GM19239 (cell line): ENCODE results near the gene COX6B2.

Experiments used
- DNase-seq: peaks from one replicate; pipeline ENCODE4 v3.0.0; 2011; ENCODE audit warnings: low spot score; ENCODE audit not compliant: insufficient read length
- FAIRE-seq: peaks from 2 replicates; lab custom pipeline; 2011; peaks lifted over from hg19 to GRCh38; lab: Jason Lieb, UNC

The COX6B2 gene

GRCh38 chr19:55384131-55384919 lies 29.8 kb upstream of the COX6B2 start, which contains the start of gene TMEM238:
TMEM238 (minus strand) TSS chr19:55384292; CDS start chr19:55384259, 33 bp downstream.
- FAIRE-seq = no peak
- no peak for DNase-seq

DNA sequence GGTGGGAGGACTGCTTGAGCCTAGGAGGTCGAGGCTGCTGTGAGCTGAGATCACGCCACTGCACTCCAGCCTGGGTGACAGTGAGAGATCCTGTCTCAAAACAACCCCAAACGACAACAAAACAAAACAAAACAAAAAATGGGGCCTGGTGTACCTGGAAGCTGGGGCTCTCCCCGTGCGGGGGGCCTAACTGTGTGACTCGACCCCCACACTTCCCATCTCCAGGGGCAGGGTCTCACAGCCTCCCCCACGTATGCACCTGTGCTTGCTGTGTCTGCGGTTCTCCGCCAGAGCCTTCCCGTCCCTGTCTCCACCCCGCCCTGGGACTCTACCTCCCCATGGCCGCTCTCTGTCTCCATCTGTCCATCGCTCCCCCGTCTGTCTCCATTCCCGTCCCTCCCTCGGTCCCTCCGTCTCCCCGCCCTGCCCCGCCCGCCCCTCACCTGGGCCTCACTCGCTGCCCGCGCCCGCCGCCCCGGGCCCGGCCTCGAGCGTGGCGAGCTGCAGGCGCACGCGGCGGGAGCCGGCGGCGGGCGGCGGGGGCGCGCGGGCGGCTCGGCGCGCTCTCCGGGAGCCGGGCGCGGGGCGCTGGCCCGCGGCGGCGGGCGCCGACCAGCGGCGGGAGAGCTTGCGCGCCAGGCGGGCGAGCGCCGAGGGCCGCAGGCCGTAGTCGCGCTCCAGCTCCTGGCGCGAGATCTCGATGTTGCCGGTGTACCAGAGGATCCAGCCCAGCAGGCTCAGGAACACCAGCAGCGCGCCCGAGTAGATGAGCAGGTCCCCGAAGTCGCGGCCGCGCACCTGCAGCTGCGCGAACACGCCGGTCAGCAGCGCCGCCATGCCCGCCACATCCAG lies 29.0 kb upstream of the COX6B2 start:
- FAIRE-seq (no peak), DNase-seq (peak; percentile 87)

DNA sequence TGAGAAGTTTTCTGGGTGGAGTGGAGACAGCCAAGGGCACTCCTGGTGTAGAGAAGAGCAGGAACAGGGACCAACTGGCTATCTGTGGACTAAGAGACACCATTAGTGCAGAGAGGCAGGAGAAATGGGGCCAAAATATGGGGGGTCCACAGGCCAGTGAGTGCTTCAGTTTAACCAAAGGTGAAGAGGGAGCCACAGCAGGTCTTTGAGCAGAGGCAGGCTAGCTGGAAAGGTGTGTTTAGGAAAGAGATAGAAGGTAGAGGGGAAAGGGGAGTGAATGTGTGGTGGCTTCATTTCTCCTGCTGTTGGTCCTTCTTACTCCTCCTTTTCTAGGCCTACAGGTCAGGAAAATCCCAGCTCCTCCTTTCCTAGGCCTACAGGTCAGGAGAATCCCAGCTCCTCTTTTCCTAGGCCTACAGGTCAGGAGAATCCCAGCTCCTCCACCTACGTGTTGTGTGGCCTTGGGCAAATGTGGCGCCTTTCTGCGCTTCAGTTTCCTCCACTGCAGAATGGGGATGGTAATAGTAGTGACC lies 28.1 kb upstream of the COX6B2 start:
- FAIRE-seq (no peak), DNase-seq (no peak)

GRCh38 chr19:55382013-55382412 lies 27.5 kb upstream of the COX6B2 start:
- no peak for FAIRE-seq

GRCh38 chr19:55379174-55379573 lies 24.7 kb upstream of the COX6B2 start:
- DNase-seq = no peak
- FAIRE-seq = no peak

More at GRCh38 chr19:55382013-55382412, 27.5 kb upstream of the COX6B2 start:
- DNase-seq = no peak

GRCh38 chr19:55377356-55378131 lies 23.0 kb upstream of the COX6B2 start:
- FAIRE-seq = no peak
- DNase-seq = no peak

GRCh38 chr19:55376241-55376933 lies 21.9 kb upstream of the COX6B2 start, which contains the start of gene TMEM190:
TMEM190 (plus strand) TSS chr19:55376826; CDS start chr19:55376854, 28 bp downstream.
- FAIRE-seq (no peak), DNase-seq (no peak)

GRCh38 chr19:55373993-55374757 lies 19.7 kb upstream of the COX6B2 start:
- DNase-seq (no peak), FAIRE-seq (no peak)

DNA sequence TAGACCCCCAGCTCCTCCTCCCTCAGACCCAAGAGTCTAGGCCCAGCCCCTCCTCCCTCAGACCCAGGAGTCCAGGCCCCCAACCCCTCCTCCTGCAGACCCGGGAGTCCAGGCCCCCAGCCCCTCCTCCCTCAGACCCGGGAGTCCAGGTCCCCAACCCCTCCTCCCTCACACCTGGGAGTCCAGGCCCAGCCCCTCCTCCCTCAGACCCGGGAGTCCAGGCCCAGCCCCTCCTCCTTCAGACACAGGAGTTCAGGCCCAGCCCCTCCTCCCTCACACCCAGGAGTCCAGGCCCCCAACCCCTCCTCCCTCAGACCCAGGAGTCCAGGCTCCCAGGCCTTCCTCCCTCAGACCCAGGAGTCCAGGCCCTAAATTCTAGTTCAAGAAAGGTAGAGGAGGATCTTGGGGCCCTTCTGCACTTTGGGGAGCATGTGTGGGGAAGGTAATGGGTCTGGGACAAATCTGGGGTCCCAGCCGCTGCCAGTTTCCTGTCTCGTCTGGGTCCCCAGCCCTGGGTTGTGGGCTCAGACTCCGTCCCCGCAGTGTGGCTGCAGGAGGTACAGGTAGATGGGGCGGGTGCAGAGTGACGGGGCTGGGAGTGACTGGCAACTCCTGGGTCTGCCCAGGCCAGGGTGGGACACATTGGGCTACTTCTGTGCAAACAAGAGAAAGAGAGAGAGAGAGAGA lies 18.9 kb upstream of the COX6B2 start:
- FAIRE-seq = no peak
- DNase-seq = no peak

GRCh38 chr19:55372316-55373081 lies 18.0 kb upstream of the COX6B2 start:
- DNase-seq = no peak
- FAIRE-seq = no peak

DNA sequence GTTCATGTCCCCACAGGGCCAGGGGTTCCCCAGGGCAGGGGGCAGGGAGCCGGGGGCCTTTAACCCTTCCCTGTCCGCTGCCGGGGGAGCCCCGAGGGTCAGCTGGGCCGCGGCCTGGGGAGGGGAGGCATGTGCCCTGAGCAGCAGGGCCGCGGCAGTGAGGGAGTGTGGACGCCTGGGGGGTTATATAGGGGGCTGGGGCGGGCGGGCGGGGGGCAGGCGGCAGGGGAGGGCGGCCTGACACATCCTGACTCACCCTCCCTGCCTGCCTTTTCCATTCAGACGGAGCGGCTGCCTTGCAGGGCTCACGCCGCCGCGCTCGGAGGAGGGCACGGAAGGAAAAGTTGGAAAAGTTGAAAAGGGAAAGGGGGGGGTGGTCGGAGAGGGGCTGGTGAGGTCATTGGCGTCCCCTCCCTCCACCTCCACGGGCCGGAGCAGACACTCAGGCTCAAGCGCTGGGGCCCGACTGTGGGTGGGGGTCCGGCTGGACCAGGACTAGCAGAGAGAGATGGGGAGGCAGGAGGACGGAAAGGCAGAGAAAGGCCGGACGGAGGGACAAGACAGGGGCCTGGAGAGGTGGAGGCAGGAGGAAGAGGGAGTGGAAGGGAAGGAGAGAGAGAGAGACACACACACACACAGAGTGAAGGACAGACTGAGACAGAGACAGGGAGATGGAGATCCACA lies 15.9 kb upstream of the COX6B2 start, which contains the start of gene IL11:
TSS of gene IL11 (minus strand) at position 159 of the 684 bp plus-strand sequence. CDS start at position 6, 153 bp downstream.
- no peak for FAIRE-seq
- no peak for DNase-seq

DNA sequence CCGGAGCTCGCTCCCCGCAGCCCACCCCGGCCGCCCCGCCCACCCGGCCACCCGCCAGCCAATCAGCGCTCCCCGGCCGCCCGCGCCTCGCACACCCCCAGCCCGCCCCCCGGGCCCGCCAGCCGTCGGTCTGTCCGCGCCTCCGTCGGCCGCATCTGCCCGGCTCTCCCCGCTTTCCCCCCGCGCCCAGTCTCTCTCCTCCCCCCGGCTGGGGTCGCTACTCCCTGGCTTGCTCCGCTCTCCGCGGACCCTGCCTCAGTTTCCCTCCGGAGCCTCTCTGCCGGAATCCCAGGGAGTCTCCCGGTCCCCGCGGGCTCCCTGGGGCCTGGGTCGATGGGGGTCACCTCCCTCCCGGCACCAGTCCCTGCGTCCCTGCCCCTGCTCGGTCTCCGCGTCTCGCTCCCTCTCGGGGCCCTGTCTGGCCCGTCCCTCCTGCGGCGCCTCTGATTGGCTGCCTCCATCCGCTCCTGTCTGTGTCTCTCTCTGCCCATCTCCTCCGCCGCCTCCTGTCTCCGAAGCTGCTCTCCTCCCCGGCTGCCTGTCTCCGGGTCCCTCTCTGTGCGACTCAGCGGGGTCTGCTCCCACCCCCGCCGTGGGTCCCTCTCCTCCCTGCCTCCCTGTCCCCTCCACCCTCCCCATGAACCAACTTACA lies 15.3 kb upstream of the COX6B2 start:
- FAIRE-seq (no peak), DNase-seq (no peak)

DNA sequence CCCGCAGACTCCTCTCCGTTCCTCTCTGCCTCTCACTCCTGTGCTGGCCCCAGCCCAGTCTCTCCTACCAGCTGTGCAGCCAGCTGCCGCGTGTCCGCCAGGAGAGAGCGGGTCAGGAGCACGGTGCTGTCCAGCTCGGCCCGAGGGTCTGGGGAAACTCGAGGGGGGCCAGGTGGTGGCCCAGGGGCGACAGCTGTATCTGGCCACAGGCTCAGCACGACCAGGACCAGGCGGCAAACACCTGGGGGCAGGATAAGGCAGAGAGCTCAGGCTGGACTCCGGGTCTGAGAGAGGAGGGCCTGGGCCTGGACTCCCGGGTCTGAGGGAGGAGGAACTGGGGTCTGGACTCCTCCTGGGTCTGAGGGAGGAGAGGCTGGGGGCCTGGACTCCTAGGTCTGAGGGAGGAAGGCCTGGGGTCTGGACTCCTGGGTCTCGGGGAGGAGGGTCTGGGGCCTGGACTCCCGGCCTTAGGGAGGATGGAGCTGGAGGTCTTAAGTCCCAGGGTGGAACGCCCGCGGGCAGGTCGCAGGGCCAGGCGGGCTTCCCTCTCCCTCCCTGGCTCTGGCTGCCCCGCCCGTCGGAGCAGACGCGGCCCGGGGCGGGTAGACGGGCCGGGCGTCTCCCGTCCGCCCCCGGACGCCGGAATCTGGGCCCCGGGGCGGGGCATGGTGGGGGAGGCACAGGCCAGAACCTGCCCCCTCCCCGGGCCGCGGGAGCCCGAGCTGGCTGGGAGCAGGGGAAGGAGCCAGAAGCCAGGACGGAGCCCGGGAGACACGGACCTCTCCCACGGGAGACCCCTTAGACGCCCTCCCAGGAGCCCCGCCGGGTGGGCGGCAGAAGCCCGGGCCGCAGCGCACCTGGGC lies 14.4 kb upstream of the COX6B2 start:
- DNase-seq = no peak
- FAIRE-seq = no peak

DNA sequence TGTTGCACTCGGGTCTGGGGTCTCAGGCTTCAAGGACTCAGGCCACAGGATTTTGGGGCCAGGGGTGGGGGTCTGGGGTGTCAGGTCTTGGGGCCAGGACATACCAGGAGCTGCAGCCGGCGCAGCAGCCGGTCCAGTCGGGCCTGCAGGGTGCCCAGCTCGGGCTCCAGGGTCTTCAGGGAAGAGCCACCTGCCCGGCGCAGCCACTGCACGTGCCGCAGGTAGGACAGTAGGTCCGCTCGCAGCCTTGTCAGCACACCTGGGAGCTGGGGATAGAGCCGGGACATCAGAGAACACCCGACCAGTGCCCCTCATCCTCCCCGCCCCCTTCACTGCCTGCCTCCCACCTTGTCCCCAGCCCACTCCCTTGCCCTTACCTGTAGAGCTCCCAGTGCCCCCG lies 13.6 kb upstream of the COX6B2 start:
- FAIRE-seq (no peak), DNase-seq (no peak)

DNA sequence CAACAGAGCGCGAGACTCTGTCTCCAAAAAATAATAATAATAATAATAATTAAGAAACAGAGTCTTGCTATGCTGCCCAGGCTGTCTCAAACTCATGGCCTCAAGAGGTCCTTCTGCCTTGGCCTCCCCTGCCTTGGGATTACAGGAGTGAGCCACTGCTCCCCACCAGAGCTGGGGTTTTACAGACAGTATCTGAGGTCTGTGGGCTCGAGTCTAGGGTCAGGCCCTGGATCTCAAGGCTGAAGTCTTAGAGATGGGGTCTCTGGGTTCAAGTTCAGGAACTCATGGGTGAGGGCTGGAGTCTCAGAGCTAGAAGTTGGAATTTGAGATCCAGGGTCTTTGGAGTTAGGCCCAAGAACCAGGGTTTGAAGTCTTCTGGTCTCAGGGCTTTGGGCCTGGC lies 12.3 kb upstream of the COX6B2 start:
- no peak for FAIRE-seq
- no peak for DNase-seq
